Stimulated activated CD8-positive, alpha-beta memory T cell treated with anti-CD3 and anti-CD28 coated beads, Interleukin-4, amount 100 ng/mL, for 4 hours (primary cell): Measurements from ENCODE around the gene ERBB4.
"Not testable (repeated sequence)": the region's sequence is repeated elsewhere in the genome, so short reads cannot be mapped to it uniquely, and the experiment has no call there.

Experiments used
- DNase-seq, 2 donors: peaks; one replicate each; pipeline ENCODE4 v3.0.0-alpha.2; 2020; ENCODE audit warnings: low read depth in 2 of 2, low spot score in 1 of 2

The ERBB4 gene

GRCh38 chr2:212227755-212228154 lies 310.8 kb downstream of the ERBB4 start:
- no peak for DNase-seq

GRCh38 chr2:212226114-212226513 lies 312.5 kb downstream of the ERBB4 start:
- no peak for DNase-seq

- no peak for DNase-seq
These were observed 314.9 kb downstream of the ERBB4 start for GRCh38 chr2:212223696-212224095.

GRCh38 chr2:212213191-212213590 lies 325.4 kb downstream of the ERBB4 start:
- DNase-seq: no peak

GRCh38 chr2:212208467-212208866 lies 330.1 kb downstream of the ERBB4 start:
- DNase-seq: no peak

GRCh38 chr2:212197776-212198175 lies 340.8 kb downstream of the ERBB4 start:
- DNase-seq: no peak

GRCh38 chr2:212195626-212196025 lies 343.0 kb downstream of the ERBB4 start:
- DNase-seq: no peak

GRCh38 chr2:212194396-212194795 lies 344.2 kb downstream of the ERBB4 start:
- DNase-seq: no peak

- DNase-seq: no peak
These were observed 344.8 kb downstream of the ERBB4 start for GRCh38 chr2:212193803-212194202.

GRCh38 chr2:212193056-212193455 lies 345.5 kb downstream of the ERBB4 start:
- no peak for DNase-seq

- DNase-seq: not testable (repeated sequence)
These were observed 347.2 kb downstream of the ERBB4 start for GRCh38 chr2:212191438-212191837.

- no peak for DNase-seq
These were observed 352.4 kb downstream of the ERBB4 start for GRCh38 chr2:212186166-212186565.

GRCh38 chr2:212181646-212182045 lies 357.0 kb downstream of the ERBB4 start:
- DNase-seq: no peak

GRCh38 chr2:212180408-212181083 lies 358.1 kb downstream of the ERBB4 start:
- no peak for DNase-seq

GRCh38 chr2:212177724-212178123 lies 360.9 kb downstream of the ERBB4 start:
- DNase-seq: no peak

- no peak for DNase-seq
These were observed 362.5 kb downstream of the ERBB4 start for GRCh38 chr2:212176151-212176550.

- no peak for DNase-seq
These were observed 364.7 kb downstream of the ERBB4 start for GRCh38 chr2:212173756-212174510.

- no peak for DNase-seq
These were observed 365.3 kb downstream of the ERBB4 start for GRCh38 chr2:212173331-212173730.

- DNase-seq: no peak
These were observed 368.2 kb downstream of the ERBB4 start for GRCh38 chr2:212170382-212170781.

GRCh38 chr2:212158081-212158480 lies 380.5 kb downstream of the ERBB4 start:
- DNase-seq: no peak

- DNase-seq: no peak
These were observed 381.6 kb downstream of the ERBB4 start for GRCh38 chr2:212157012-212157411.

GRCh38 chr2:212156088-212156487 lies 382.5 kb downstream of the ERBB4 start:
- DNase-seq: no peak

- no peak for DNase-seq
These were observed 384.1 kb downstream of the ERBB4 start for GRCh38 chr2:212154477-212154878.
